ENCODE data around the gene RPL6.

Gene RPL6

GRCh38 chr12:112375105-112375504 is 34.3 kb downstream of the RPL6 start:
- DNase-seq (ENCODE audit: low read depth) = no peak

- no peak for DNase-seq (ENCODE audit: low read depth)
Observed at GRCh38 chr12:112374166-112374740, 35.2 kb downstream of the RPL6 start.

- no peak for DNase-seq (ENCODE audit: low read depth)
Observed at GRCh38 chr12:112370868-112371510, 38.4 kb downstream of the RPL6 start.

GRCh38 chr12:112370199-112370598 is 39.2 kb downstream of the RPL6 start:
- no peak for DNase-seq (ENCODE audit: low read depth)

- DNase-seq (ENCODE audit: low read depth) = no peak
Observed at GRCh38 chr12:112368856-112369255, 40.5 kb downstream of the RPL6 start.

GRCh38 chr12:112367965-112368364 is 41.4 kb downstream of the RPL6 start:
- no peak for DNase-seq (ENCODE audit: low read depth)

- DNase-seq (ENCODE audit: low read depth) = no peak
Observed at GRCh38 chr12:112362310-112362709, 47.1 kb downstream of the RPL6 start.

- DNase-seq (ENCODE audit: low read depth) = no peak
Observed at GRCh38 chr12:112361271-112361670, 48.1 kb downstream of the RPL6 start.

- DNase-seq (ENCODE audit: low read depth) = no peak
Observed at GRCh38 chr12:112359290-112359689, 50.1 kb downstream of the RPL6 start.

- no peak for DNase-seq (ENCODE audit: low read depth)
Observed at GRCh38 chr12:112357214-112357613, 52.2 kb downstream of the RPL6 start.
